SU-DHL-6 (cell line): Measurements from ENCODE around the gene TDRD9.

Source experiments
- H2AFZ ChIP-seq: fragments of 200-600 bp; sonication (generic); 2 replicates; pipeline ENCODE4 v1.6.1; 2014; ENCODE audit warnings: low read depth, mild to moderate bottlenecking, moderate library complexity, mixed read lengths, antibody characterized with exemption, low read length; ENCODE audit not compliant: severe bottlenecking
- H3F3A ChIP-seq: fragments of 200-600 bp; shearing (Covaris generic); 2 replicates; pipeline ENCODE4 v1.6.0; 2016; ENCODE audit warnings: antibody characterized with exemption, mild to moderate bottlenecking; ENCODE audit not compliant: insufficient read depth
- H3K27ac ChIP-seq: fragments of 200-600 bp; sonication (generic); 2 replicates; pipeline ENCODE4 v1.5.1; 2016; ENCODE audit warnings: low read depth, mild to moderate bottlenecking, low read length, moderate library complexity, mixed read lengths
- H3K27me3 ChIP-seq: fragments of 200-600 bp; sonication (generic), shearing (Covaris generic); 2 replicates; pipeline ENCODE4 v1.6.0; 2014; ENCODE audit warnings: mild to moderate bottlenecking, low read length
- H3K36me3 ChIP-seq: fragments of 200-600 bp; sonication (generic); 2 replicates; pipeline ENCODE4 v1.6.1; 2014; ENCODE audit warnings: mild to moderate bottlenecking, low read length, mixed read lengths
- H3K4me2 ChIP-seq: fragments of 300-600, 200-600 bp; shearing (Covaris generic), sonication (generic); 2 replicates; pipeline ENCODE4 v1.6.0; 2014; ENCODE audit warnings: low read length, low read depth, mild to moderate bottlenecking; ENCODE audit not compliant: poor library complexity, severe bottlenecking
- H3K4me3 ChIP-seq: fragments of 200-600 bp; sonication (generic); 2 replicates; pipeline ENCODE4 v1.5.1; 2014; ENCODE audit warnings: antibody characterized with exemption, low read length, mild to moderate bottlenecking, mixed read lengths; ENCODE audit not compliant: insufficient read depth, poor library complexity, severe bottlenecking
- H3K79me2 ChIP-seq: fragments of 200-600 bp; sonication (generic); 2 replicates; pipeline ENCODE4 v1.6.1; 2014; ENCODE audit warnings: mild to moderate bottlenecking, low read length, moderate library complexity; ENCODE audit not compliant: insufficient read depth
- H3K9ac ChIP-seq: fragments of 200-600 bp; sonication (generic); 2 replicates; pipeline ENCODE4 v1.7.0; 2014; ENCODE audit warnings: mild to moderate bottlenecking, low read length
- H3K9me2 ChIP-seq: fragments of 200-600 bp; sonication (generic); replicated peaks from 2 replicates; pipeline ENCODE4 v1.6.1; 2014; ENCODE audit warnings: low read length; ENCODE audit not compliant: insufficient read depth
- H3K9me3 ChIP-seq: fragments of 200-600 bp; sonication (generic); 2 replicates; pipeline ENCODE4 v1.6.1; 2014; ENCODE audit warnings: low read length, mixed read lengths; ENCODE audit not compliant: insufficient read depth
- H4K20me1 ChIP-seq: fragments of 200-600 bp; sonication (generic); 2 replicates; pipeline ENCODE4 v1.6.1; 2014; ENCODE audit warnings: low read depth, mild to moderate bottlenecking, antibody characterized with exemption, low read length, moderate library complexity, mixed read lengths
- CTCF ChIP-seq: fragments of 200-600 bp; sonication (generic); IDR thresholded peaks from one replicate; pipeline ENCODE4 v1.5.1; 2017; ENCODE audit warnings: antibody characterized with exemption, mild to moderate bottlenecking, low read length, moderate library complexity; ENCODE audit not compliant: insufficient read depth, poor library complexity, severe bottlenecking
- EZH2phosphoT487 ChIP-seq: fragments of 200-600 bp; sonication (generic), shearing (Covaris generic); conservative IDR thresholded peaks from 2 replicates; pipeline ENCODE4 v1.6.1; 2018; ENCODE audit warnings: mild to moderate bottlenecking, antibody characterized with exemption, low read length, moderate library complexity, mixed read lengths

Gene TDRD9

GRCh38 chr14:104096751-104097700, 168.8 kb downstream of the TDRD9 start:
- H3K4me2 ChIP-seq = no peak overlapping the region
- H3K79me2 ChIP-seq = no peaks in the 10 kb centered on the region
- no peaks in the 10 kb centered on the region for H3F3A ChIP-seq
- no peaks in the 10 kb centered on the region for H3K27me3 ChIP-seq
- no peaks in the 10 kb centered on the region for H3K9me2 ChIP-seq
- H2AFZ ChIP-seq = no peak overlapping the region
- H3K36me3 ChIP-seq = no peaks in the 10 kb centered on the region
- no peaks in the 10 kb centered on the region for H4K20me1 ChIP-seq
- H3K9me3 ChIP-seq = no peaks in the 10 kb centered on the region
- H3K4me3 ChIP-seq = no peak overlapping the region
- H3K27ac ChIP-seq = no peak overlapping the region
- H3K9ac ChIP-seq = no peak overlapping the region
- TF ChIP-seq CTCF (no peak), EZH2phosphoT487 (no peak)

GRCh38 chr14:104098272-104099095, 170.2 kb downstream of the TDRD9 start:
- H3K4me2 ChIP-seq = no peak overlapping the region
- no peaks in the 10 kb centered on the region for H3K9me3 ChIP-seq
- no peak overlapping the region for H3K4me3 ChIP-seq
- no peaks in the 10 kb centered on the region for H3F3A ChIP-seq
- no peak overlapping the region for H3K9ac ChIP-seq
- no peaks in the 10 kb centered on the region for H3K79me2 ChIP-seq
- no peaks in the 10 kb centered on the region for H3K36me3 ChIP-seq
- TF ChIP-seq CTCF (no peak), EZH2phosphoT487 (no peak)
- no peak overlapping the region for H3K27ac ChIP-seq
- H4K20me1 ChIP-seq = no peaks in the 10 kb centered on the region
- no peak overlapping the region for H2AFZ ChIP-seq
- no peaks in the 10 kb centered on the region for H3K27me3 ChIP-seq
- H3K9me2 ChIP-seq = no peaks in the 10 kb centered on the region

- Histone ChIP-seq H3K9me3 (no peaks in the 10 kb centered on the region), H3K79me2 (no peaks in the 10 kb centered on the region), H3F3A (no peaks in the 10 kb centered on the region), H3K27me3 (no peaks in the 10 kb centered on the region), H3K36me3 (no peaks in the 10 kb centered on the region), H3K4me2 (no peak overlapping the region), H3K4me3 (no peak overlapping the region), H3K9me2 (no peaks in the 10 kb centered on the region), H2AFZ (no peak overlapping the region), H4K20me1 (no peaks in the 10 kb centered on the region), H3K27ac (no peak overlapping the region), H3K9ac (no peak overlapping the region)
- no peak for TF ChIP-seq EZH2phosphoT487
- TF ChIP-seq CTCF = no peak
These were observed 171.1 kb downstream of the TDRD9 start for GRCh38 chr14:104099096-104100041.
